Gastrocnemius medialis (tissue), 4 donors: ENCODE measurements around the gene EID2B.

Source experiments
- POLR2A ChIP-seq, 2 donors: fragments of 450-650 bp; IDR thresholded peaks; one replicate each; pipeline ENCODE4 v1.6.1; 2017; ENCODE audit warnings: antibody characterized with exemption in 2 of 2, mild to moderate bottlenecking in 2 of 2, moderate library complexity in 2 of 2
- TF ChIP-seq, protein P1 (sequence below), 5 experiments: fragments of 450-650 bp in 3 of 5; fragments of 200-600 bp in 2 of 5; sonication (generic) in 2 of 5; IDR thresholded peaks in 4 of 5; conservative IDR thresholded peaks in 1 of 5; 1 replicate in 4 of 5; 2 replicates in 1 of 5; pipeline ENCODE4 v1.5.1; 2016 to 2019; ENCODE audit warnings: antibody characterized with exemption in 5 of 5, mild to moderate bottlenecking in 3 of 5, moderate library complexity in 3 of 5

DNA sequence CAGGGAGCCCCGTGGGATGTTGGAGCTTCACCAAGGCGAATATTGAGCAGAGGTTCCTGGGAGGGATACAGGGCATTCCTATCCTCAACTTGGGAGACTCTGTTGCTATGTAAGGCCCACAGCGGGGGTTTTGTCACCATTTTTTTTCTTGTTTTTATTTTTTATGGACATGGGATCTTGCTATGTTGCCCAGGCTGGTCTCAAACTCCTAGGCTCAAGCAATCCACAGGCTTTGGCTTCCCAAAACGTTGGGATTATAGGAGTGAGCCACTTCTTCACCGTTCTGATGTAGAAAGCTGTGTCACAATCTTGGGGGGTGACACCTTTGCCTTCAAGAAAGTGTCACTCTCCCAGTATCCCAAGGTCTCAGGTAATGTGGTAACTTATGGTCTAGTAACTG, 31.3 kb downstream of the EID2B start:
- TF ChIP-seq, protein P1, sequence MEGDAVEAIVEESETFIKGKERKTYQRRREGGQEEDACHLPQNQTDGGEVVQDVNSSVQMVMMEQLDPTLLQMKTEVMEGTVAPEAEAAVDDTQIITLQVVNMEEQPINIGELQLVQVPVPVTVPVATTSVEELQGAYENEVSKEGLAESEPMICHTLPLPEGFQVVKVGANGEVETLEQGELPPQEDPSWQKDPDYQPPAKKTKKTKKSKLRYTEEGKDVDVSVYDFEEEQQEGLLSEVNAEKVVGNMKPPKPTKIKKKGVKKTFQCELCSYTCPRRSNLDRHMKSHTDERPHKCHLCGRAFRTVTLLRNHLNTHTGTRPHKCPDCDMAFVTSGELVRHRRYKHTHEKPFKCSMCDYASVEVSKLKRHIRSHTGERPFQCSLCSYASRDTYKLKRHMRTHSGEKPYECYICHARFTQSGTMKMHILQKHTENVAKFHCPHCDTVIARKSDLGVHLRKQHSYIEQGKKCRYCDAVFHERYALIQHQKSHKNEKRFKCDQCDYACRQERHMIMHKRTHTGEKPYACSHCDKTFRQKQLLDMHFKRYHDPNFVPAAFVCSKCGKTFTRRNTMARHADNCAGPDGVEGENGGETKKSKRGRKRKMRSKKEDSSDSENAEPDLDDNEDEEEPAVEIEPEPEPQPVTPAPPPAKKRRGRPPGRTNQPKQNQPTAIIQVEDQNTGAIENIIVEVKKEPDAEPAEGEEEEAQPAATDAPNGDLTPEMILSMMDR (IDR thresholded peaks at IDR 0.05 in 4 of 5, conservative IDR thresholded peaks at IDR 0.05 in 1 of 5): no peak
- no peak for TF ChIP-seq POLR2A (IDR thresholded peaks at IDR 0.05)
